Tibial nerve (tissue), 4 donors: ENCODE data around the gene TMX3.

ENCODE experiments used
- CTCF ChIP-seq, 5 experiments: fragments of 200-600 bp in 3 of 5; fragments of 450-650 bp in 2 of 5; sonication (generic) in 3 of 5; IDR thresholded peaks; one replicate each; pipeline ENCODE4 v1.5.1; 2016 to 2019; ENCODE audit warnings: antibody characterized with exemption in 5 of 5, mild to moderate bottlenecking in 3 of 5, moderate library complexity in 2 of 5
- EP300 ChIP-seq, 2 donors: sonication (generic); formaldehyde crosslinking; IDR thresholded peaks; one replicate each; pipeline ENCODE4 v1.6.1; 2017; ENCODE audit warnings: antibody characterized with exemption in 2 of 2, mild to moderate bottlenecking in 1 of 2

DNA sequence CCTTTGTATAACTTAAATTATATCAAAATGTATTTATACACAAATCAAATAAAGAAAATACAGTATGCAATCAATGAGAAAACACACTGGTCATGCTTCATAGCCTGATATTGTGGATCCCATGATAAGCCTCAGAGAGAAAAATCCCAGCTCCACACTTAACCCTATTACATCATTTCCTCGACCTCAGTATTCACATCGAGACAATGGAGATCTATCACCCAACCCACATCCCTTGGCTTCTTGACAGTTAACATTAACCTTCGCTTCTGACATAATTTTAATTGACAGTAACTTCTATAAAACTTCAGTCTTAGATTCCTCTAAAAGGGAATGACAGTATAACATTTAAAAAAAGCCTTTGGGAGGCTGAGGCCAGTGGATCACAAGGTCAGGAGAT, 11.6 kb downstream of the TMX3 start:
- TF ChIP-seq CTCF (IDR thresholded peaks at IDR 0.05), result no peak
- TF ChIP-seq EP300 (IDR thresholded peaks at IDR 0.05), result no peak
